Measurements from ENCODE around the gene ALCAM. TPM values are rescaled to one million over a fixed set of nuclear protein-coding genes. Genes with fewer than 3 reads are reported as not detected.

Gene ALCAM
- total and polyA plus RNA-seq, 2 donors (not counting 1 experiment from before 2014, with no cell fraction given), result 6.2 to 23.8 TPM

- Histone ChIP-seq H3K4me1 (ENCODE audit: control insufficient read depth in 2 of 2, insufficient read depth in 2 of 2, low read length in 2 of 2) (no peaks in the 10 kb centered on the region), H3K27me3 (replicated peaks in 1 of 4; ENCODE audit: control extremely low read depth in 1 of 4, control insufficient read depth in 3 of 4, insufficient read depth in 4 of 4, low read length in 3 of 4) (no peaks in the 10 kb centered on the region), H4K20me1 (ENCODE audit: control insufficient read depth, insufficient read depth, low read length, poor library complexity, severe bottlenecking) (no peaks in the 10 kb centered on the region), H3K4me2 (replicated peaks; ENCODE audit: low read depth, low read length, poor library complexity, severe bottlenecking) (no peak overlapping the region), H3K36me3 (replicated peaks in 1 of 2; ENCODE audit: control extremely low read depth in 1 of 2, control insufficient read depth in 1 of 2, extremely low read depth in 1 of 2, insufficient read depth in 2 of 2, low read length in 1 of 2) (no peaks in the 10 kb centered on the region), H3K9me3 (ENCODE audit: control extremely low read depth in 1 of 3, control insufficient read depth in 2 of 3, insufficient read depth in 1 of 3, low read length in 2 of 3) (peaks cover 8 to 18% (median 11%) of the 10 kb centered on the region in 3 donors), H2AFZ (ENCODE audit: insufficient read depth, low read depth, low read length, poor library complexity, severe bottlenecking) (no peak overlapping the region), H3K79me2 (ENCODE audit: control insufficient read depth, insufficient read depth, low read length) (peaks cover 5% of the 10 kb centered on the region), H3K9ac (ENCODE audit: low read length) (no peak overlapping the region), H3K27ac (ENCODE audit: low read length in 2 of 2) (no peak overlapping the region), H3K4me3 (ENCODE audit: control extremely low read depth in 1 of 5, extremely low read depth in 1 of 5, insufficient read depth in 1 of 5, low read depth in 2 of 5, low read length in 4 of 5) (no peak overlapping the region)
- ATAC-seq (ENCODE audit: low read depth) (no peak), DNase-seq (no peak)
- 100% methylated on average over 2 of the region's 3 CpGs for WGBS (ENCODE audit: insufficient coverage)
- ChIA-PET CTCF (no interaction called here), POLR2A (no interaction called here)
- Mint-ChIP-seq H3K4me3 (no peak overlapping the region), H3K27me3 (no peaks in the 10 kb centered on the region), H3K9me3 (ENCODE audit: insufficient read depth) (peaks cover 5% of the 10 kb centered on the region), H3K27ac (no peak overlapping the region), H3K4me1 (no peaks in the 10 kb centered on the region)
- TF ChIP-seq EZH2 (IDR thresholded peaks at IDR 0.05; ENCODE audit: borderline replicate concordance, insufficient read depth, low read depth, low read length, poor library complexity, severe bottlenecking) (no peak), CTCF (IDR thresholded peaks at IDR 0.05) (no peak)
- intact Hi-C loops (cut with micrococcal nuclease), result no loop called here
These were observed 126.7 kb downstream of the ALCAM start for GRCh38 chr3:105493305-105493892.

- Mint-ChIP-seq H3K9me3 (ENCODE audit: insufficient read depth) (no peaks in the 10 kb centered on the region), H3K4me1 (peaks cover 7% of the 10 kb centered on the region), H3K27me3 (no peaks in the 10 kb centered on the region), H3K4me3 (no peak overlapping the region), H3K27ac (no peak overlapping the region)
- DNase-seq, result no peak
- TF ChIP-seq CTCF (IDR thresholded peaks at IDR 0.05), result no peak
- no peak for TF ChIP-seq EZH2 (IDR thresholded peaks at IDR 0.05; ENCODE audit: borderline replicate concordance, insufficient read depth, low read depth, low read length, poor library complexity, severe bottlenecking)
- no peaks in the 10 kb centered on the region for H4K20me1 ChIP-seq (ENCODE audit: control insufficient read depth, insufficient read depth, low read length, poor library complexity, severe bottlenecking)
- ATAC-seq (ENCODE audit: low read depth), result no peak
- CTCF ChIA-PET, result no interaction called here
- no peak overlapping the region for H3K4me3 ChIP-seq (ENCODE audit: control extremely low read depth in 1 of 5, extremely low read depth in 1 of 5, insufficient read depth in 1 of 5, low read depth in 2 of 5, low read length in 4 of 5)
- no peak overlapping the region for H2AFZ ChIP-seq (ENCODE audit: insufficient read depth, low read depth, low read length, poor library complexity, severe bottlenecking)
- H3K9me3 ChIP-seq (ENCODE audit: control extremely low read depth in 1 of 3, control insufficient read depth in 2 of 3, insufficient read depth in 1 of 3, low read length in 2 of 3), result peaks cover 5 to 15% (median 11%) of the 10 kb centered on the region in 3 donors
- H3K36me3 ChIP-seq (replicated peaks in 1 of 2; ENCODE audit: control extremely low read depth in 1 of 2, control insufficient read depth in 1 of 2, extremely low read depth in 1 of 2, insufficient read depth in 2 of 2, low read length in 1 of 2), result no peaks in the 10 kb centered on the region
- intact Hi-C loops (cut with micrococcal nuclease), result no loop called here
- POLR2A ChIA-PET, result no interaction called here
- H3K79me2 ChIP-seq (ENCODE audit: control insufficient read depth, insufficient read depth, low read length), result peaks cover 5% of the 10 kb centered on the region
- no peak overlapping the region for H3K27ac ChIP-seq (ENCODE audit: low read length in 2 of 2)
- no peak overlapping the region for H3K9ac ChIP-seq (ENCODE audit: low read length)
- no peaks in the 10 kb centered on the region for H3K4me1 ChIP-seq (ENCODE audit: control insufficient read depth in 2 of 2, insufficient read depth in 2 of 2, low read length in 2 of 2)
- no peak overlapping the region for H3K4me2 ChIP-seq (replicated peaks; ENCODE audit: low read depth, low read length, poor library complexity, severe bottlenecking)
- 100% methylated on average over 1 of the region's 2 CpGs for WGBS (ENCODE audit: insufficient coverage)
- no peaks in the 10 kb centered on the region for H3K27me3 ChIP-seq (replicated peaks in 1 of 4; ENCODE audit: control extremely low read depth in 1 of 4, control insufficient read depth in 3 of 4, insufficient read depth in 4 of 4, low read length in 3 of 4)
These were observed 128.3 kb downstream of the ALCAM start for GRCh38 chr3:105495021-105495420.

Data from B cell (primary cell).